ENCODE results near the gene CACNA2D3.

CACNA2D3 gene

DNA sequence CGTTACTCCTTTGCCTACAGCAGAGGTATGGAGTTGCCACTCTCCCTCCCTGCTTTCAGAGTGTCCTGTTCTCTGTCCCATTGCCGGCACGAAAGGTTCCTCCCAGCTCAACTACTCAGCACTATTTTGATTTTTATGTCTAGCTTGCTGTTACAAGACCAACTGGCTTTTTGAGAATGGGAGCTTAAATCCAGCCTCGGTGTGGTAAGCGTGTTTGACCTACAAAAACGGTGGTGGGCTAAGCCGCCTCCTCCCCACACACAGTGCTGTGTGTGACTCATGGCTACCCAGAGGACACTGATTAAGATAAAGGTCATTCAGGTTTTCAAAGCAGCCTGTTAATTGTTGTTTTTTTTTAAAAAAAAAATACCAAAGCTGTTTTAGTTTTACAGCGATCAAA lies 741.0 kb downstream of the CACNA2D3 start:
- TF ChIP-seq POLR2AphosphoS5 (IDR thresholded peaks at IDR 0.05; ENCODE audit: low read depth, low read length): no peak
- no peak for TF ChIP-seq TAF1 (IDR thresholded peaks at IDR 0.05; ENCODE audit: borderline replicate concordance, insufficient read depth, low read length)
- TF ChIP-seq, protein P1, sequence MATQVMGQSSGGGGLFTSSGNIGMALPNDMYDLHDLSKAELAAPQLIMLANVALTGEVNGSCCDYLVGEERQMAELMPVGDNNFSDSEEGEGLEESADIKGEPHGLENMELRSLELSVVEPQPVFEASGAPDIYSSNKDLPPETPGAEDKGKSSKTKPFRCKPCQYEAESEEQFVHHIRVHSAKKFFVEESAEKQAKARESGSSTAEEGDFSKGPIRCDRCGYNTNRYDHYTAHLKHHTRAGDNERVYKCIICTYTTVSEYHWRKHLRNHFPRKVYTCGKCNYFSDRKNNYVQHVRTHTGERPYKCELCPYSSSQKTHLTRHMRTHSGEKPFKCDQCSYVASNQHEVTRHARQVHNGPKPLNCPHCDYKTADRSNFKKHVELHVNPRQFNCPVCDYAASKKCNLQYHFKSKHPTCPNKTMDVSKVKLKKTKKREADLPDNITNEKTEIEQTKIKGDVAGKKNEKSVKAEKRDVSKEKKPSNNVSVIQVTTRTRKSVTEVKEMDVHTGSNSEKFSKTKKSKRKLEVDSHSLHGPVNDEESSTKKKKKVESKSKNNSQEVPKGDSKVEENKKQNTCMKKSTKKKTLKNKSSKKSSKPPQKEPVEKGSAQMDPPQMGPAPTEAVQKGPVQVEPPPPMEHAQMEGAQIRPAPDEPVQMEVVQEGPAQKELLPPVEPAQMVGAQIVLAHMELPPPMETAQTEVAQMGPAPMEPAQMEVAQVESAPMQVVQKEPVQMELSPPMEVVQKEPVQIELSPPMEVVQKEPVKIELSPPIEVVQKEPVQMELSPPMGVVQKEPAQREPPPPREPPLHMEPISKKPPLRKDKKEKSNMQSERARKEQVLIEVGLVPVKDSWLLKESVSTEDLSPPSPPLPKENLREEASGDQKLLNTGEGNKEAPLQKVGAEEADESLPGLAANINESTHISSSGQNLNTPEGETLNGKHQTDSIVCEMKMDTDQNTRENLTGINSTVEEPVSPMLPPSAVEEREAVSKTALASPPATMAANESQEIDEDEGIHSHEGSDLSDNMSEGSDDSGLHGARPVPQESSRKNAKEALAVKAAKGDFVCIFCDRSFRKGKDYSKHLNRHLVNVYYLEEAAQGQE (IDR thresholded peaks at IDR 0.05; ENCODE audit: insufficient read depth in 1 of 2, low read depth in 2 of 2, low read length in 2 of 2): no peak
- TF ChIP-seq FOXP2 (optimal IDR thresholded peaks at IDR 0.05; ENCODE audit: borderline replicate concordance, extremely low read depth, extremely low read length, insufficient read depth): no peak
- no peak for TF ChIP-seq SIN3A (IDR thresholded peaks at IDR 0.05; ENCODE audit: borderline replicate concordance, insufficient read depth, low read length)

DNA sequence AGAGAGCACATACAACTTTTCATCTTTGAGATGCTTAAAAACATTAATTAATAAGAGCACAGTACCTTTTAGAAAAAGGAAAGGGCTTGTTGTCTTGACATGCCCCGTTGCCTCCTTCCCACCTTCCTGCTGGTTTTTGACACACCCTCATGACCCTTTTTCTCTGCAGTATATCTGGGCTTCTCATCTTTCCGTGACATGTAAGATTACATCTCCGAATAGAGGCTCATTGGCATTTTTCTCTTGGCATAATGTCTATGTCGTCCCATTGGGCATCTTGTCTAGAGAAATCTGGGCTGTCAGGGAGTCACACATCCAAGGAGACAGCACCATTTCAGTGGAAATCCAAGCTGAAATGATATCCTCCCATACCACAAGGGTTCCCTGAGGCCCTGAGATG lies 741.4 kb downstream of the CACNA2D3 start:
- TF ChIP-seq FOXP2 (optimal IDR thresholded peaks at IDR 0.05; ENCODE audit: borderline replicate concordance, extremely low read depth, extremely low read length, insufficient read depth) (no peak), SIN3A (IDR thresholded peaks at IDR 0.05; ENCODE audit: borderline replicate concordance, insufficient read depth, low read length) (no peak), TAF1 (IDR thresholded peaks at IDR 0.05; ENCODE audit: borderline replicate concordance, insufficient read depth, low read length) (no peak), POLR2AphosphoS5 (IDR thresholded peaks at IDR 0.05; ENCODE audit: low read depth, low read length) (no peak)
- TF ChIP-seq, protein P1 (IDR thresholded peaks at IDR 0.05; ENCODE audit: insufficient read depth in 1 of 2, low read depth in 2 of 2, low read length in 2 of 2): no peak

- TF ChIP-seq TAF1 (IDR thresholded peaks at IDR 0.05; ENCODE audit: borderline replicate concordance, insufficient read depth, low read length) (no peak), FOXP2 (optimal IDR thresholded peaks at IDR 0.05; ENCODE audit: borderline replicate concordance, extremely low read depth, extremely low read length, insufficient read depth) (no peak), POLR2AphosphoS5 (IDR thresholded peaks at IDR 0.05; ENCODE audit: low read depth, low read length) (no peak), SIN3A (IDR thresholded peaks at IDR 0.05; ENCODE audit: borderline replicate concordance, insufficient read depth, low read length) (no peak)
- TF ChIP-seq, protein P1 (IDR thresholded peaks at IDR 0.05; ENCODE audit: insufficient read depth in 1 of 2, low read depth in 2 of 2, low read length in 2 of 2): no peak
Observed at GRCh38 chr3:54865316-54865715, 743.0 kb downstream of the CACNA2D3 start.

- TF ChIP-seq, protein P1 (IDR thresholded peaks at IDR 0.05; ENCODE audit: insufficient read depth in 1 of 2, low read depth in 2 of 2, low read length in 2 of 2): no peak
- TF ChIP-seq POLR2AphosphoS5 (IDR thresholded peaks at IDR 0.05; ENCODE audit: low read depth, low read length) (no peak), TAF1 (IDR thresholded peaks at IDR 0.05; ENCODE audit: borderline replicate concordance, insufficient read depth, low read length) (no peak), FOXP2 (optimal IDR thresholded peaks at IDR 0.05; ENCODE audit: borderline replicate concordance, extremely low read depth, extremely low read length, insufficient read depth) (no peak), SIN3A (IDR thresholded peaks at IDR 0.05; ENCODE audit: borderline replicate concordance, insufficient read depth, low read length) (no peak)
Observed at GRCh38 chr3:54866251-54866650, 743.9 kb downstream of the CACNA2D3 start.

DNA sequence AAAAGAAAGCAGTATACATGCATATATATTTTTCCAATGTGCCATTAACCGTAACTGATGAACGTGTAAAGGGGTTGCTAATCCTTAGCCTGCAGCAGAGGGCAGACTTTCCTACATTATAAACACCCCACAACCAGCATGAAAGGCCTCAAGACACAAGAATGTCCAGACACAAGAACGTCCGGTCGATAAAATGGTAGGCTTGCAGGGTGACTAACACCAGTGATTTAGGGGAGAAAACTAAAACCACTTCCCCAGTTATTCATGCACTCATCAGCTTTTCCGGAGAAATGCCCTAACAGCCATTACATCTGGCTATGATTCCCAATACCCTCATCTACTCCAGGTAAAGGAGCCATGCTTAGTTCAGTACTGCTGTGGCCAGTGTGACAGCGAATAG lies 748.1 kb downstream of the CACNA2D3 start:
- TF ChIP-seq FOXP2 (optimal IDR thresholded peaks at IDR 0.05; ENCODE audit: borderline replicate concordance, extremely low read depth, extremely low read length, insufficient read depth): no peak
- no peak for TF ChIP-seq SIN3A (IDR thresholded peaks at IDR 0.05; ENCODE audit: borderline replicate concordance, insufficient read depth, low read length)
- no peak for TF ChIP-seq TAF1 (IDR thresholded peaks at IDR 0.05; ENCODE audit: borderline replicate concordance, insufficient read depth, low read length)
- no peak for TF ChIP-seq POLR2AphosphoS5 (IDR thresholded peaks at IDR 0.05; ENCODE audit: low read depth, low read length)
- TF ChIP-seq, protein P1 (IDR thresholded peaks at IDR 0.05; ENCODE audit: insufficient read depth in 1 of 2, low read depth in 2 of 2, low read length in 2 of 2): no peak
